Measurements from ENCODE around the gene KRT7. TPM values are rescaled to one million over a fixed set of nuclear protein-coding genes. Genes with fewer than 3 reads are reported as not detected.
A peak's percentile ranks its signal among the peaks of the same experiment; 100 is the strongest.

Gene KRT7
- total and polyA plus RNA-seq, 8 donors = 15.2 to 1,968 (median 28.2) TPM

DNA sequence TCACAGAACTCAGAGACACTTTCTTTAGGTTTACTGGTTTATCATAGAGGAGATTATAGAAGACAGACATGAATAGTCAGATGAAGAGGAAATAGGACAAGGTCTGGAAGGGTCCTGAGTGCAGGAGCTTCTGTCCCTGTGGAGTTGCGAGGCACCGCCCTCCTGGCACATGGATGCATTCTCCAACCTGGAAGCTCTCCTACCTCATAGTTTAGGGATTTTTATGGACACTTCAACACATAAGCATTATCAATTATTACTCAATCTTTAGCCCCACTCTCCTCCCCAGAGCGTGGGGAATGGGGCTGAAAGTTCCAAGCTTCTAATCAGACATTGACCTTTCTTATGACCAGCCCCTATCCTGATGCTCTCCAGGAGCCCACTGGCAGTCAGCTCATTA, 12.6 kb upstream of the KRT7 start:
- Histone ChIP-seq H3K4me3 (no peak overlapping the region), H3K9me3 (no peaks in the 10 kb centered on the region), H3K27ac (no peak overlapping the region), H3K27me3 (peaks cover 0 to 27% of the 10 kb centered on the region in 2 donors), H3K4me1 (peaks cover 0 to 23% of the 10 kb centered on the region in 2 donors), H3K36me3 (no peaks in the 10 kb centered on the region)
- intact Hi-C loops (cut with DNase I) = no loop called here
- TF ChIP-seq, protein P1, sequence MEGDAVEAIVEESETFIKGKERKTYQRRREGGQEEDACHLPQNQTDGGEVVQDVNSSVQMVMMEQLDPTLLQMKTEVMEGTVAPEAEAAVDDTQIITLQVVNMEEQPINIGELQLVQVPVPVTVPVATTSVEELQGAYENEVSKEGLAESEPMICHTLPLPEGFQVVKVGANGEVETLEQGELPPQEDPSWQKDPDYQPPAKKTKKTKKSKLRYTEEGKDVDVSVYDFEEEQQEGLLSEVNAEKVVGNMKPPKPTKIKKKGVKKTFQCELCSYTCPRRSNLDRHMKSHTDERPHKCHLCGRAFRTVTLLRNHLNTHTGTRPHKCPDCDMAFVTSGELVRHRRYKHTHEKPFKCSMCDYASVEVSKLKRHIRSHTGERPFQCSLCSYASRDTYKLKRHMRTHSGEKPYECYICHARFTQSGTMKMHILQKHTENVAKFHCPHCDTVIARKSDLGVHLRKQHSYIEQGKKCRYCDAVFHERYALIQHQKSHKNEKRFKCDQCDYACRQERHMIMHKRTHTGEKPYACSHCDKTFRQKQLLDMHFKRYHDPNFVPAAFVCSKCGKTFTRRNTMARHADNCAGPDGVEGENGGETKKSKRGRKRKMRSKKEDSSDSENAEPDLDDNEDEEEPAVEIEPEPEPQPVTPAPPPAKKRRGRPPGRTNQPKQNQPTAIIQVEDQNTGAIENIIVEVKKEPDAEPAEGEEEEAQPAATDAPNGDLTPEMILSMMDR (IDR thresholded peaks at IDR 0.05) = no peak
- ATAC-seq = no peak
- DNase-seq = peak in 1 of 4 donors; percentile 23

DNA sequence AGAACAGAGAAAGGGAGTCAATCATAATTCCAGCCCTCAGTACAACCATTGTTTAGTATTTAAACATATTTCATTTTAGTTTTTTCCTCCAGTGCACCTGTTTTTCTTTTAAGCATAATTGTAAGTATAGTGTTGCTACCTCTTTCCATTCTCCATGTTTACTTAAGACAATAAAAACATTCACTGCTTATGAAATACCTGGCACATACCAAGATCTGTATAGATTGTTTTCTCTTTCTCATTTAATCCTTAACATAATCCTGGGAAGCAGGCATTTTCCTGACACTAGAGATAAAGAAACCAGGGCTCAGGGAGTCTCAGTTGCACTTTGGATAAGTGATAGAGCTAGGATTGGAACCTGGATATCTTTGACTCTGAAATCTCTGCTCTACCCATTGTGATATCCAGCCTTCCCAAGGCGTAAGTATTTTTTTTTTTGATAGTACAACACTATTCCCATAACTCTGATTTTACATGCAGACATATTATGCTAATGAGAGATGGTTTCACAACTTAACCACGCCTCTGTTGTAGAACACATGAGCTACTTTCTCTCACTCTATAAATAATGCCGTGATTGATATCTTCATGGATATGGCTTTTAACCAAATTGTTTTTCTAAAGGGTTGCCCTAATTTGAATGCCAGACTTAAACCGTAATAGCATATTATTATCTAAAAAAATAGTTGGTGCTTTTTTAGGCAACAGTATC, 11.8 kb upstream of the KRT7 start:
- TF ChIP-seq, protein P1 (IDR thresholded peaks at IDR 0.05) = no peak
- no peaks in the 10 kb centered on the region for H3K36me3 ChIP-seq
- ATAC-seq (no peak), DNase-seq (no peak)
- H3K9me3 ChIP-seq = no peaks in the 10 kb centered on the region
- intact Hi-C loops (cut with DNase I) = no loop called here
- no peak overlapping the region for H3K27ac ChIP-seq
- peaks cover 0 to 27% of the 10 kb centered on the region in 2 donors for H3K27me3 ChIP-seq
- H3K4me3 ChIP-seq = no peak overlapping the region
- peaks cover 0 to 27% of the 10 kb centered on the region in 2 donors for H3K4me1 ChIP-seq

DNA sequence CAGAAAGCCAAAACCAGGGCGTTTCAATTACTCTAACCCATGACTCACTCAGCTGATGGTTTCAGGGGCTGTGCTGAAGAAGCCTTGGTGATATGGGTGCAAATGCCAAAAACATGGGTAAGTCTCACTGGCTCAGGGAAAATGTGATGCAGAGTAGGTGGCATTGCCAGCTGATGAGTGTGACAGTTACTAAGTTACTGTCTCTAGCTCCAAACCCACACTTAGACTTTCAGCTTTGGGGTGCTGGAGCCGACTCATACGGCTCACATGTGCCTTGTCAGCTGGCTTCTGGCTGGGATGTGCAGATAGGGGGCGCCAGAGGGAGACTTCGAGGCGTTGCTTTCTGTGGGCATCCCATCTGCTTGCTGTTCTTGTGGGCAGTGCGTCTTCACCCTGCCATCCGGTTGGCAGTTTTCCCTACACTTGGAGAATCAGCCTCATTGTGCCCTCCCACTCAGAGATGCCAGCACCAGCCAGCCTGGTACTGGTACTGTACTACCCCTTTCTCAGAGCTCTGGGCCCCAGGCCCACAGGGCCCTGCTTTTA, 11.1 kb upstream of the KRT7 start:
- ATAC-seq = peak; percentile 32
- Histone ChIP-seq H3K4me1 (peaks cover 0 to 29% of the 10 kb centered on the region in 2 donors), H3K9me3 (no peaks in the 10 kb centered on the region), H3K27ac (no peak overlapping the region), H3K36me3 (no peaks in the 10 kb centered on the region), H3K27me3 (peaks cover 0 to 27% of the 10 kb centered on the region in 2 donors), H3K4me3 (no peak overlapping the region)
- TF ChIP-seq, protein P1 (IDR thresholded peaks at IDR 0.05) = peak in 1 of 2 donors; percentile 63
- intact Hi-C loops (cut with DNase I) = no loop called here
- peak in 1 of 4 donors; percentile 79 for DNase-seq

DNA sequence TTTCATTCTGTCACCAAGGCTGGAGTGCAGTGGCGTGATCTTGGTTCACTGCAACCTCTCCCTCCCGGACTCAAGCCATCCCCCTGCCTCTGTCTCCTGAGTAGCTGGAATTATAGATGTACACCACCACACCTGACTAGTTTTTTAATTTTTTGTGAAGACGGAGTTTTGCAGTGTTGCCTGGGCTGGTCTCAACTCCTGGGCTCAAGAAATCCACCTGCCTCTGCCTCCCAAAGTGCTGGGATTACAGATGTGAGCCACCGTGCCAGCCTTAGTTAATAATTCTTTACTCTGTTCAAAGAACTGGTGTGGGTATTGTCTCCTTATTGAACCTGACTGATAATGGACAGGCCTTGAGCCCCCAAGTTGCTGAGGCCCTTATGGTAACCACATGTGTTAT, 10.4 kb upstream of the KRT7 start:
- no peak overlapping the region for H3K27ac ChIP-seq
- ATAC-seq = no peak
- intact Hi-C loops (cut with DNase I) = no loop called here

More for the DNA sequence above, 10.4 kb upstream of the KRT7 start:
- no peak overlapping the region for H3K4me3 ChIP-seq
- H3K27me3 ChIP-seq = peaks cover 0 to 27% of the 10 kb centered on the region in 2 donors
- TF ChIP-seq, protein P1 (IDR thresholded peaks at IDR 0.05) = no peak
- DNase-seq = no peak
- no peaks in the 10 kb centered on the region for H3K36me3 ChIP-seq
- peaks cover 0 to 26% of the 10 kb centered on the region in 2 donors for H3K4me1 ChIP-seq
- H3K9me3 ChIP-seq = no peaks in the 10 kb centered on the region

Measured in left lung (tissue), 10 donors.